ENCODE results near the gene PDE4B. TPM values are rescaled to one million over a fixed set of nuclear protein-coding genes. Genes with fewer than 3 reads are reported as not detected.

The PDE4B gene
- total RNA-seq, 1 donor from 2014 or later: 3.8 TPM

GRCh38 chr1:65979136-65980044 is 186.7 kb downstream of the PDE4B start:
- DNase-seq (ENCODE audit: low read depth): no peak
- no peak for TF ChIP-seq CTCF (conservative IDR thresholded peaks at IDR 0.05; ENCODE audit: low read depth, low read length)
- H3K4me3 ChIP-seq (ENCODE audit: low read depth, low read length): no peak overlapping the region

GRCh38 chr1:65980237-65980636 is 187.5 kb downstream of the PDE4B start:
- DNase-seq (ENCODE audit: low read depth): no peak
- no peak for TF ChIP-seq CTCF (conservative IDR thresholded peaks at IDR 0.05; ENCODE audit: low read depth, low read length)

GRCh38 chr1:65983500-65983899 is 190.8 kb downstream of the PDE4B start:
- TF ChIP-seq CTCF (conservative IDR thresholded peaks at IDR 0.05; ENCODE audit: low read depth, low read length): no peak
- H3K4me3 ChIP-seq (ENCODE audit: low read depth, low read length): no peak overlapping the region
- DNase-seq (ENCODE audit: low read depth): no peak

More at GRCh38 chr1:65980237-65980636, 187.5 kb downstream of the PDE4B start:
- no peak overlapping the region for H3K4me3 ChIP-seq (ENCODE audit: low read depth, low read length)

- no peak for TF ChIP-seq CTCF (conservative IDR thresholded peaks at IDR 0.05; ENCODE audit: low read depth, low read length)
- H3K4me3 ChIP-seq (ENCODE audit: low read depth, low read length): no peak overlapping the region
- DNase-seq (ENCODE audit: low read depth): no peak
These were observed 192.8 kb downstream of the PDE4B start for GRCh38 chr1:65985393-65986066.

GRCh38 chr1:65986146-65986545 is 193.5 kb downstream of the PDE4B start:
- H3K4me3 ChIP-seq (ENCODE audit: low read depth, low read length): no peak overlapping the region
- no peak for DNase-seq (ENCODE audit: low read depth)

GRCh38 chr1:65990161-65990560 is 197.5 kb downstream of the PDE4B start:
- no peak for TF ChIP-seq CTCF (conservative IDR thresholded peaks at IDR 0.05; ENCODE audit: low read depth, low read length)
- no peak overlapping the region for H3K4me3 ChIP-seq (ENCODE audit: low read depth, low read length)
- no peak for DNase-seq (ENCODE audit: low read depth)

More at GRCh38 chr1:65986146-65986545, 193.5 kb downstream of the PDE4B start:
- no peak for TF ChIP-seq CTCF (conservative IDR thresholded peaks at IDR 0.05; ENCODE audit: low read depth, low read length)

All from epithelial cell of proximal tubule (primary cell).